CD4-positive, alpha-beta T cell treated with Interleukin-10 for 1 hour (primary cell): Measurements from ENCODE around the gene ADGRL3.
"Not testable (repeated sequence)": the region's sequence is repeated elsewhere in the genome, so short reads cannot be mapped to it uniquely, and the experiment has no call there.

Experiments
- DNase-seq: peaks from one replicate; pipeline ENCODE4 v3.0.0-alpha.2; 2020

Gene ADGRL3

DNA sequence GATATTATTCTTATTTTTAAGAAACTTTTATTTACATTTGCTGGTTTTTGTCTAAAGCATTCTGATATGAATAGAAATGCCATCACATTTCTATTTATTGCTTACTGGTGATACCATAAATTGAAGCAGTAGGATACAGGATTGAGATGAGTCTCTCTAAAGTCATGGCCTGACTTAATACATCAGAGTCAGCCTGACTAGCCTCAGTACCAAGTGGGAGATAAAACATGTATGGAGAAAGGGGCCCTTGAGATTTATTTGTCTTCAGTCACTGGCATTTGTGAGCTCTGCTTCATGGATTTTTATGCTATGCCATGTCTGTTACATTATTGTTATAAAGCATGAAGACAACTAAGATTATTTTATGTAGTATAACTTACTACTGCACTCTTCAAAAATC lies 465.5 kb downstream of the ADGRL3 start:
- no peak for DNase-seq

DNA sequence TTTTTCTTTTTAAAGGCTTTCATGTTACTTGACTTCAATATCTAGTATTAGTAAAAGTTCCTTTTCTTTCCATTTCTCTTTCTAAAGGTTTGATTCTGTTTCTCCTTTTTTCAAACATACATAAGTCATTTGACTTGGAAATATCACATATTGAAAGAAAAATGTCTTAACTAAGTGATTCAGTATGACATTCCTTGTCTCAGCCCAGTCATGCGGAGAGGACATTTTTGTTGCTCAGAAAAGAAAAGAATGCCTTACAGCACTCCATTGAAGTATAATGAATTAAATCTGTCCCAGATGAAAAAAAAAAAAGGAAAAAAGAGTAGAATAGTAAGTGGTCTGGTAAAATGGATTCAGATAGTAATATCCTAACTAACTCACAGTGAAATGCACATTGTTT lies 466.1 kb downstream of the ADGRL3 start:
- DNase-seq: no peak

DNA sequence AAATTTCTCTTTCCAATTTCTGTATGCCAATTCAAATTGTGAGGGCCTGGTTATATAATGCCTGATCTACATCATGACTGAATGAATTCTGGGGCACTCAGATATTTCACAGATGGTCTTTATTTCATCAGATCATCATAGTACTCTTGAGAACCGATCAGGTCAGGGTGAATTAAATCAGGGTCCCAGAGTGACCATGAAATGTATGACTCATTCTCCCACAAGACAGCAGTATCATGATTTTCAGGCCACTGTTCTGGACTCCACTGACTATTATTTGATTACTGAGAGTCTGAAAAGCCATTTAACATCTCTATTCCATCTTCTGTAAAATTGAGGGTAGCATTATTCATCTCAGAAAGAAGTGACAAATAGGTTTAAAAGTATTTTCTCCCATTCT lies 471.5 kb downstream of the ADGRL3 start:
- no peak for DNase-seq

DNA sequence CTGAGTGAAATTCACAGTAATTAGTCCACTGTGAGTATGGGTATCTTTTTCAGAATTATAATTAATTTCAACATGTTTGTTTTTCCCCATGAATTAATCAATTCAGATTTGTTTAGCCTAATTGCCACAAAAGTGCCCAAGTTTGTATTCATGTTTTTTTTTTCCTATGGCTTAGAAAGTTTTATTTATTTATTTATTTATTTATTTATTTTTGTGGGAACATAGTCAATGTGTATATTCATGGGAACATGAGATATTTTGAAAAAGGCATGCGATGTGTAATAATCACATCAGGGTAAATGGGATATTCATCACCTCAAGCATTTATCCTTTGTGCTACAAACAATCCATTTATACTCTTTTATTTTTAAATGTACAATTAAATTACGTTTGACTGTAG lies 475.3 kb downstream of the ADGRL3 start:
- DNase-seq: no peak

DNA sequence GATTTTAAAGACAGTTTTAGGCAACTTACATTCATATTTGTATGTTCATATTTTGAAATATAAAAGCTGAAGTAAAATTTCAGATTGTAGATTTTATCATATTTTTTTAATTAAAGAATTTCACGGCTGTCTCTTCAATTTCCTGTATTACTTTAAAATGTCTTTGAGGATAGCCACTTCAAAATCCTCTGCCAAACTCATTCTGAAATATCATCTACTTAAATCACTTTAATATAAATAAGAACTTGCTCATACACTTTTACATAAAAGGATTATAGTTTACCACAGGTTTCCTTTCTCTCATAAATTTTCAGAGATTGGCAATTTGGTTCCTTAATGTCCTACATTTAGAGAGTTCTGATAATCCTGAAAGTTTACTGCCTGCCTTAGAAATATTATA lies 478.2 kb downstream of the ADGRL3 start:
- DNase-seq: no peak

DNA sequence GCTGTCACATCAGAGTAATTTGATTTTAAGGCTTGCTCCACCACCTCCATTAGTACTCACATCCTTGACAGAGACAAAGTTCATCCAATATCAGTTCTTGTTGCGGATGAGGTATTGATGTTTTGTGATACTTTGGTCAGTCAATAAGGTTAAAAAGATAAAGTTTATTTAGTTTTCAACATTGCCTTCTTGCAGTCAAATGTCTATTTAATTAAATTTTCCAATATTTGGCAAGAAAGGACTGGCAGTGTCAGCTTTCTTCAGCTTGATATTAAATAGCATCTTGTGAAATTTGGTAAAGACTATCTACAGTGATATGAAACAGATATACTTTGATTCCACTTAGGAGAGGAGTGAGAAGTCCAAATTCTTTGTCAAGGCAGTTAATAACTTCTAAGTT lies 493.4 kb downstream of the ADGRL3 start:
- DNase-seq: no peak

DNA sequence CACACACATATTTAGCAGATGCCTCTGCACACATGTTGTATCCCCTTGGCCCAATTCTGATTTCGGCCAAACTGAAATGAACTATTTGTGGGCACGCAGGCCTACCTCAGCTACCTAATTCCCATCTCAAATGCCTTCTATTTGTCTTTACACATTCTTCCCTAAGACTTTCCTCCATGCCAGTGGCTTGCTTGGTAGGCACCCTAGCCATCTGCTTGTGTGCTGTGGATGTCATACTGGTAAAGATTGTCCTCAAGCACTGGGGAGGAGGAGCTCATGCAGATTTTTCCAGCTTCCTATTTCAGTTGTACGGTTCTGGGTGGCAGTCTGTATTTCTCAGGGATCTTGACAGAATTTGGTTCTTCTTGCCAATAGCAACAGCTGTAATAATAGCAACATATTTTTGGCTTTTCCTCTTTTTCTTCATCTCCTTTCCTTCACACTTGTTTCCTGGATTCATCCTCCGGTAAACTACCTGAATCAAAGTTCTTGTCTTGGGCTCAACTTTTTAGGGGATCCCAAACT lies 514.3 kb downstream of the ADGRL3 start:
- DNase-seq: no peak

DNA sequence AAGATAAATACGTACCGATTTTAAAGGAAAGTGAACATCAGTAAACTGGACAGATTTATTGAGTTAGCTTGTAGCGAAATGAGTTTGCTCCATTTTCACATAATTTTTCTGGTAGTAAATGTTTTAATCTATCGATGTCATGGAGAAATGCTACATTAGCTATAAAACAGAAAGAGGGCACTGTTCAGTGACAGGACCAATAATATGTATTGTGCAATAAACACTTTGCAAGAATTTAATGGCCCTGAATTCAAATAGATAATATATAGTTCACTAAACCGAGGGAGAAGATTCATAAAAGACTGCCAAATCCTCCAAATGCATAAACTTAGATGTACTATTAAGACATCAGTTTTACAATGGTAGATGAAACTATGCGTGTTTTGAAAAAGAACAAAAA lies 516.3 kb downstream of the ADGRL3 start:
- no peak for DNase-seq

DNA sequence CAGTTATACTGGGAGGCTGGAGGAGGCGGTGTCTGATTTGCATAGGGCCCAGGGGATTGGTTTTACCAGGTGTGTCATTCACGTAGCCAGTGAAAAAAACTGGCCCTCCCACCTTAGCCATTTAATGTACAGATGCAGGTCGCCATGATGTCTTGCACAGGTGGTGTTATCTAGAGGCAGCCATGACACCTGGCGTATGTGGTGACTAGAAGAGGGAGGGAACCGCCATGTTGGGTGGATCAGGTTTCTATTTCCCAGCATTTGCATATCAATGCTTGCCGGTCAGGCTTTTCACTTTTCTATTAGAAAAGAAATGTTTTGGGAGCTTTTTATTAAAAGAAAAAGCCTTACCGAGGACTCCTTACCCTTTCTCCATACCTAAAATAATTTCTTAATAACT lies 523.4 kb downstream of the ADGRL3 start:
- DNase-seq: no peak

DNA sequence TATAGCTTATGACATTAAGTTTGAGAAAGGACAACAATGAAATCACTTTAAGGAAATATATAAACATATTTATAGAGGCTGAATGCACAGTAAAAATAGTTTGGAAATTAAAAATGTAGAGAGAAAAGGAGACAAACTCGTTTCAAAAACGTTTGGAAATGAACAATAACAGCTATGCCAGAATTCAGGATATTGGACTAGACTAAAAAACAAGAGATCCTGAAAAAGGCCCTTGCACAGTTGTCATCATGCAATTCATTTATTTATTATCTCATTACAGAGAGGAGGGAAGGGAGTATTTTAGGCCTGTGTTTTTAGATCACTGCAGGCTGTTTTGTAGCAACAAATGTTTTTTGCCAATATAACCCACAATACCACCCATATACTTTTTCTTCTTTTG lies 527.2 kb downstream of the ADGRL3 start:
- no peak for DNase-seq

DNA sequence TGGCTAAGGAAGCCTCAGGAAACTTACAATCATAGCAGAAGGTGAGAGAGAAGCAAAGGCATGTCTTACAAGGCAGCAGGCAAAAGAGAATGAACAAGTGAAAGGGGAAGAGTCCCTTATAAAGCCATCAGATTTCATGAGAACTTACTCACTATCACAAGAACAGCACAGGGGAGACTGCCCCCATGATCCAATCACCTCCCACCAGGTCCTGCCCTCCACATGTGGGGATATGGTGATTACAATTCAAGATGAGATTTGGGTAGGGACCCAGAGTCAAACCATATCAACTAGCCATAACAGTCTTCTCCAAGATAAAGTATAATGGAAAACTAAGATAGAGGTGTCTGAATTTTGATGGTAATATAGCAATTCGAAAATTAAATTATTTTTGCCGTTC lies 534.3 kb downstream of the ADGRL3 start:
- DNase-seq: no peak

DNA sequence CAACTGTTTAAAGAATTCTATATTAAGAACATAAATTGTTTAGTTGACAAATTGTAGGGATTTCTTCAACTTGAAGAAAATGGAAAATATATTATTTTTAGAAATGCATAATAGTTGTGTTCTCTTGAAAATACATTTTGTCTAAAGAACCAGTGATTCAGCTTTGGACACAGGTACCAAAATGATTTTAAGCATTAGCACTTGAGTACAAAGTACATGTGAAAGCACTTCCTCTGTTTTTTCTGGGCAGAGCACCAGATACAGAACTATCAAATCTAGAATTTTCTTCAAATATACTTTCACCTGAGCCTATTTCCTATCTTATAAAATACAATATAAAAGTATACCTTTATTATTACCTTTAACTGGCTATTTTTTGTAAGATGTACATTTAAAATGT lies 539.8 kb downstream of the ADGRL3 start:
- no peak for DNase-seq

DNA sequence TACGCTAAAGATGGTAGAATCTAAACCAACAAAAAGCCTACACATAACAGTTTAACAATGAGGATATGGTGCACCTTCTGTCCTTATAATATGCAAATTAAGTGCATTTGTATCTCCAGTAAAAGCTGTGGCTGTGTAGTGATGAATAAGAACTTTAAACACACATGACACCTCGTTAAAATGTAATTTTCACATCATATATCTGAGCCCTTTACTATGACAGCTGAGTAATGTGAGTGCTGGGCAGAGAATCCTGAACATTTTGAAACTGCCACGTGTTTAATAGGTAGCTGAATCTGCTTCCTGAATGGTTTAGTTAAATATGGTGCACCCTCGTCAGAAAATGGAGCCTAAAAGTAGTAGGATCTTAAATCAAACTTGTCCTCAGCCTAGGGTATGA lies 540.8 kb downstream of the ADGRL3 start:
- no peak for DNase-seq

DNA sequence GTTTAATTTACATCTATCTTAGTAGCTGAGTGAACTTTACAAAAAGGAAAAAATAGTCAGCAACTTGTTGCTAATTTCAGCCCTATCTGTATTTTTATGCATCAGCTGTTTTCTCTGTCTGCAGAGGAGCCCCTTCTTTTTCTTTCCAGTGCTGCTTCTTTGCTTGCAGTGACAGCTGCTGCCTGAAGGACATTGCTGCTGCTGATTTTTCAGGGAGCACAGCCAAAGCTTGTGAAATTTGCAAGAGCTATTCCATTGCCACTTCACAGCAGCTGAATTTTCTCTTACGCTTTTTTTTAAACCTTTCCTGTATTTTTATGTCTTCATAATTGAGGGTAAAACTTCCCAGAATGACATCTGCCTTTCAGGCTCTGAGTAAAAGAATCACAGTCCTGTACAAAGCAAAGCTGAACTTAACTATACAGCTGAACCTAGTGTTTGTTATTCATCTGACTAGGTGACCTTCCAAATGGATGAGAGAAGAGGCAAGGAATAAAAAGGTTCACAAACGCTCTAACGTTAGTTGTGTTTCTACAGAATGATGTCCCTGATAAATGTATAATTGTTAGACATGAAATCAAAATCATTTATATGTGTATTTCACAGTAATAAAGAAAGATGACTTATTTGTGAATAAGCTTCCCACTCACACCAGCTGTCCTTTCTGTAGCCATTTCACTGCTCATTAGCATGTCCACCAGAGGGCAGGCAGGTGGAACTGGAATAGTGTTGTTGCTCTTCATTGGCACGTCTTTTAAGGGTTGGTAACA lies 541.4 kb downstream of the ADGRL3 start:
- DNase-seq: no peak

DNA sequence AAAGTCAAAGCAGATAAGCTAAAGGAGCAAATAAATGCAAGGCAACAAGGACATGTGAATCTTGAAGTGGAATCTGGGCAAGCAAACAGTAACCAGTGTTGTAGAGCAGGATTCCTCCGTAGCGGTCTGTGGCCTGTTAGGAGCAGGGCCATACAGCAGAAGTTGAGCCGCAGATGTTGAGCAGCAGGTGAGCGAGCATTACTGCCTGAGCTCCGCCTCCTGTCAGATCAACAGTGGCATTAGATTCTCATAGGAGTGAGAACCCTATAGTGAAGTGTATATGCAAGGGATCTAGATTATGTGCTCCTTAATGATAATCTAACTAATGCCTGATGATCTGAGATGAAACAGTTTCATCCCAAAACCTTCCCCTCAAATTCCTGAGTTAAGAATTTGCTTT lies 550.7 kb downstream of the ADGRL3 start:
- no peak for DNase-seq

DNA sequence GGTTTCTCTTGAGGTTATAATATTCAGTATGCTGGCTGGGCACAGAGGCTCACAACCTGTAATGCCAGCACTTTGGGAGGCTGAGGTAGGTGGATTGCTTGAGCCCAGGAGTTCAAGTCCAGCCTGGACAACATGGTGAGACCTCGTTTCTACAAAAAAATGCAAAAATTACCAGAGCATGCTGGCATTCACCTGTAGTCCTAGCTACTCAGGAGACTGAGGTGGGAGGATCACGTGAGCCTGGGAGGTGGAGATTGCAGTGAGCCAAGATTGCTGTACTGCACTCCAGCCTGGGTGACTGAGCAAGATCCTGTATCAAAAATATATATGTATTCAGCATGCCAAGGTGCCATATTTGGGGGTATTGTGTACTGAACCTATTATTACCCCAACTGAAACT lies 552.5 kb downstream of the ADGRL3 start:
- DNase-seq: no peak

DNA sequence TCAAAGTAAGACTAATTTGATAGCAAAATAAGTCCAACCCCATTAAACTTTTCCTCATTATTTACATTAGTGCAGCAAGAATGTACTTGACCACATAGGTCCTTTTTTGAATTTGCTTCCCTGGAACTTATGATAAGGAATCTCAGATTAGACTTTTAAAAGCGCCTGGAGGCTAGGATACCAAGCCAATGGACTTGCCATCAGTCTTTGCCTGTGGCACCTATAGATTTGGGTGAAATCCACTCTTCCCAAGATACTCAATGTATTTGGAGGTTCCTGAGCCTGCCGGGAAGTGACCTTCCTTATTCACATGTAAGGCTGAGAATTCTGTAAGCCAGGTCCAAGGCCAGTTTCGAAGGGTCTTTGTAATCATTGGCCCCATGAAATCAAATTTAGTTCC lies 553.6 kb downstream of the ADGRL3 start:
- DNase-seq: no peak

DNA sequence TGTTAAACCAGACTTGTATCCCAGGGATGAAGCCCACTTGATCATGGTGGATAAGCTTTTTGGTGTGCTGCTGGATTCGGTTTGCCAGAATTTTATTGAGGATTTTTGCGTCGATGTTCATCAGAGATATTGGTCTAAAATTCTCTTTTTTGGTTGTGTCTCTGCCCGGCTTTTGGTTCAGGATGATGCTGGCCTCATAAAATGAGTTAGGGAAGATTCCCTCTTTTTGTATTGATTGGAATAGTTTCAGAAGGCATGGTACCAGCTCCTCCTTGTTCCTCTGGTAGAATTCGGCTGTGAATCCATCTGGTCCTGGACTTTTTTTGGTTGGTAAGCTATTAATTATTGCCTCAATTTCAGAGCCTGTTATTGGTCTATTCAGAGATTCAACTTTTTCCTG lies 556.8 kb downstream of the ADGRL3 start:
- not testable (repeated sequence) for DNase-seq

DNA sequence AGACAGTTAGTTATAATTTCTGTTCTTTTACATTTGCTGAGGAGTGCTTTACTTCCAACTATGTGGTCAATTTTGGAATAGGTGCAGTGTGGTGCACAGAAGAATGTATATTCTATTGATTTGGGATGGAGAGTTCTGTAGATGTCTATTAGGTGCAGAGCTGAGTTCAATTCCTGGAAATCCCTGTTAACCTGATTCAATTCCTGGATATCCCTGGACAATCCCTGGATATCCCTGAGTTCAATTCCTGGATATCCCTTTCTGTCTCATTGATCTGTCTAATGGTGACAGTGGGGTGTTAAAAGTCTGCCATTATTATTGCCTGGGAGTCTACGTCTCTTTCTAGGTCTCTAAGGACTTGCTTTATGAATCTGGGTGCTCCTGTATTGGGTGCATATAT lies 557.9 kb downstream of the ADGRL3 start:
- not testable (repeated sequence) for DNase-seq

DNA sequence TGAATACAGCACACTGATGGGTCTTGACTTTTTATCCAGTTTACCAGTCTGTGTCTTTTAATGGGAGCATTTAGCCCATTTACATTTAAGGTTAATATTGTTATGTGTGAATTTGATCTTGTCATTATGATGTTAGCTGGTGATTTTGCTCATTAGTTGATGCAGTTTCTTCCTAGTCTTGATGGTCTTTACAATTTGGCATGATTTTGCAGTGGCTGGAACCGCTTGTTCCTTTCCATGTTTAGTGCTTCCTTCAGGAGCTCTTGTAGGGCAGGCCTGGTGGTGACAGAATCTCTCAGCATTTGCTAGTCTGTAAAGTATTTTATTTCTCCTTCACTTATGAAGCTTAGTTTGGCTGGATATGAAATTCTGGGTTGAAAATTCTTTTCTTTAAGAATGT lies 558.5 kb downstream of the ADGRL3 start:
- DNase-seq: not testable (repeated sequence)

DNA sequence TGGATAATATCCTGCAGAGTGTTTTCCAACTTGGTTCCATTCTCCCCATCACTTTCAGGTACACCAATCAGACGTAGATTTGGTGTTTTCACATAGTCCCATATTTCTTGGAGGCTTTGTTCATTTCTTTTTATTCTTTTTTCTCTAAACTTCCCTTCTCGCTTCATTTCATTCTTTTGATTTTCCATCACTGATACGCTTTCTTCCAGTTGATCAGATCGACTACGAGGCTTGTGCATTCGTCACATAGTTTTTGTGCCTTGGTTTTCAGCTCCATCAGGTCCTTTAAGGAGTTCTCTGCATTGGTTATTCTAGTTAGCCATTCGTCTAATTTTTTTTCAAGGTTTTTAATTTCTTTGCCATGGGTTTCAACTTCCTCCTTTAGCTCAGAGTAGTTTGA lies 559.1 kb downstream of the ADGRL3 start:
- DNase-seq: not testable (repeated sequence)

DNA sequence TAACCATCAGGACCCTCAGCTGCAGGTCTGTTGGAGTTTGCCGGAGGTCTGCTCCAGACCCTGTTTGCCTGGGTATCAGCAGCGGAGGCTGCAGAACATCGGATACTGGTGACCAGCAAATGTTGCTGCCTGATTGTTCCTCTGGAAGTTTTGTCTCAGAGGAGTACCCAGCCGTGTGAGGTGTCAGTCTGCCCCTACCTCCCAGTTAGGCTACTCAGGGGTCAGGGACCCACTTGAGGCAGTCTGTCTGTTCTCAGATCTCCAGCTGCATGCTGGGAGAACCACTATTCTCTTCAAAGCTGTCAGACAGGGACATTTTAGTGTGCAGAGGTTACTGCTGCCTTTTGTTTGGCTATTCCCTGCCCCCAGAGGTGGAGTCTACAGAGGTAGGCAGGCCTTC lies 559.8 kb downstream of the ADGRL3 start:
- DNase-seq: not testable (repeated sequence)

DNA sequence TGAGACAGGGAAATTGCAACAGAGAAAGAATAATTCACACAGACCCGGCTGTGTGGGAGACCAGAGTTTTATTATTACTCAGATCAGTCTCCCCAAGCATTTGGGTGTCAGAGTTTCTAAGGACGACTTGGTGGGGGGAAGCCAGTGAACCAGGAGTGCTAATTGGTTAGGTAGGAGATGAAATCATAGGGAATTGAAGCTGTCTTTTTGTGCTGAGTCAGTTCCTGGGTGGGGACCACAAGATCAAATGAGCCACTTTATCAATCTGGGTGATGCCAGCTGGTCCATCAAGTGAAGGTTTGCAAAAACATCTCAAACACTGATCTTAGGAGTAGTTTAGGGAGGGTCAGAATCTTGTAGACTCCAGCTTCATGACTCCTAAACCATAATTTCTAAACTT lies 560.7 kb downstream of the ADGRL3 start:
- no peak for DNase-seq

DNA sequence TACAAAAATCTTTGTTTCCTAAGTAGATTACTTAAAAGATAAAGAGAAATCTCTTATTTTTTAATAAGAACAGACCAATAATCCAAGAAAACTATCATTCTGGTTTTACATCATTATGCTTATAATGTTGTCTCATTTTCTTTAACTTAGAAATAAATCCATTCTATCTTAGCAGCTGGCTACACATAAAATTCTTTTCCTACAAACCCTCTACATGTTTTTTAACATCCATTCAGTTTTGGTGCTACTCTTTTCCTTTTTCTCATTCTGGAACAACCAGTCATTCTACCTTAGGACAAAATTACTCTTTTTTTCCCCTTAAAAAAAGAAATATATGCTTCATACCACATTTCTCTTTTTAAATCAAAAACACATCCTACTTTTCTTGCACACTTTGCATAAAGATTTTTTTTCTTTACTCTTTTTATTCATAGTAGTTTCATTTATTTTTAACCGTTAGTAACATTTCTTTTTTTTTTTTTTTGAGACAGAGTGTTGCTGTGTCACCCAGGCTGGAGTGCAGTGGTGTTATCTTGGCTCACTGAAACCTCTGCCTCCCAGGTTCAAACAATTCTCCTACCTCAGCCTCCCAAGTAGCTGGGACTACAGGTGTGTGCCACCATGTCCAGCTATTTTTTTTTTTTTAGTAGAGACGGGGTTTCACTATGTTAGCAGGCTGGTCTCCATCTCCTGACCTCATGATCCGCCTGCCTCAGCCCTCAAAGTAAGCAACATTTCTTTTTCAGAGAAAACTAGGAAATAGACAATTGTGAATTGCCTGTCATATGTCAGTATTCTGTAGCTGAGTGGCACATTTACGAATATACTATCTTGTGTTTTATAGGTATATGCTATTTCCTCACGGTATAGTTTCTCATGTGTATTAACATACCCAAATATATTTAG lies 562.8 kb downstream of the ADGRL3 start:
- DNase-seq: no peak
